Thyroid gland (tissue), 4 donors: Measurements from ENCODE around the gene ULBP2.

Source experiments
- CTCF ChIP-seq, 6 experiments: fragments of 200-600 bp in 3 of 6; fragments of 450-650 bp in 3 of 6; sonication (generic) in 3 of 6; IDR thresholded peaks; one replicate each; pipeline ENCODE4 v1.5.1; 2016 to 2019; ENCODE audit warnings: antibody characterized with exemption in 6 of 6, mild to moderate bottlenecking in 2 of 6, inconsistent platforms in 1 of 6, moderate library complexity in 1 of 6
- POLR2A ChIP-seq, 2 donors: fragments of 450-650 bp; IDR thresholded peaks; one replicate each; pipeline ENCODE4 v1.6.1; 2017; ENCODE audit warnings: antibody characterized with exemption in 2 of 2, mild to moderate bottlenecking in 2 of 2, moderate library complexity in 1 of 2

DNA sequence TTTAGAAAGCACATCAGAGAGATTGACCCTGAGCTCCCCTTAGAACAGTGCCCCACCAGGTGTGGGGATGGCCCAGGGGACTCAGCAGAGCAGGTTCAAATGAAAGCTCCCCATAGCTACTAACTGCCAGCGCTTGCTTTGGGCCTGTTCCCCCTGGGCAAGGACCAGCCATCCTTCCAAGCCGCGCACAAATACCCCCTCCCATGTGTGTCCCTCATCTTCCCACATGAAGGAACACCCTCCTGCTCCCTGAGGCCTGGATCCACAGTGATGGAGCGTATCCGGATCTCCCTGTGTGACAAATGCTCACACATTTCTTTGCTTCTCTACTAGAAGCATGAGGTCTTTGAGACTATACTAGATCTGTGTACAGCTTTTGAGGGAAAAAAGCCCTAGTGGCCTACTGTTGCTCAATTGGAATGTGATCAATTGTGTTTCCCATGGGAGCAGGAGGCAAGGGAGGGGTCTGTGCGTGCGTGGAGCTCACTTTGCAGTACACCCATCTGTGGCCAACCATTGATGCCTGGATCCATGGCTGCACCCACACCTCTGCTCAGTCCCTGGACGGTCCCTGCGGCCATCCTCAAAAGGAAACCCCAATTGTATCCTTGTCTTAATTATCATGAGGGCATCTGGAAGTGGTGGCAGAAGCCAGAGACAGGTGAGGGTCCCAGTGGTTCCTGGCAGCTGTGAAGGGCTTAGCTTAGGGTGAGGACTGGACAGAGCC, 17.4 kb upstream of the ULBP2 start:
- no peak for TF ChIP-seq CTCF (IDR thresholded peaks at IDR 0.05)
- TF ChIP-seq POLR2A (IDR thresholded peaks at IDR 0.05), result no peak
